Tibial nerve (tissue), 4 donors: ENCODE results near the gene GPHN. TPM values are rescaled to one million over a fixed set of nuclear protein-coding genes. Genes with fewer than 3 reads are reported as not detected.
"Not testable (repeated sequence)": the region's sequence is repeated elsewhere in the genome, so short reads cannot be mapped to it uniquely, and the experiment has no call there.

ENCODE experiments used
- DNase-seq, 2 donors: peaks; one replicate each; pipeline ENCODE4 v3.0.0-alpha.2; 2019; ENCODE audit warnings: low spot score in 2 of 2
- H3K27ac ChIP-seq, 4 donors: fragments of 200-600 bp; sonication (generic) in 3 of 4; one replicate each; pipeline ENCODE4 v1.5.1; 2017 to 2019; ENCODE audit warnings: mild to moderate bottlenecking in 1 of 4
- H3K27me3 ChIP-seq, 2 donors: fragments of 200-600 bp; sonication (generic) in 1 of 2; one replicate each; pipeline versions ENCODE4 v1.5.1 to v1.6.0; 2017 to 2019
- H3K36me3 ChIP-seq, 3 donors: fragments of 200-600 bp; sonication (generic); one replicate each; pipeline ENCODE4 v1.5.1; 2018 to 2019
- H3K4me1 ChIP-seq, 4 donors: fragments of 200-600 bp; sonication (generic) in 3 of 4; one replicate each; pipeline ENCODE4 v1.5.1; 2017 to 2019
- H3K4me3 ChIP-seq, 4 donors: fragments of 200-600 bp; sonication (generic) in 3 of 4; one replicate each; pipeline ENCODE4 v1.5.1; 2017 to 2019; ENCODE audit warnings: mild to moderate bottlenecking in 1 of 4, moderate library complexity in 1 of 4
- H3K9me3 ChIP-seq, 4 donors: fragments of 200-600 bp; sonication (generic) in 3 of 4; one replicate each; pipeline ENCODE4 v1.5.1; 2017 to 2019
- CTCF ChIP-seq, 5 experiments: fragments of 200-600 bp in 3 of 5; fragments of 450-650 bp in 2 of 5; sonication (generic) in 3 of 5; IDR thresholded peaks; one replicate each; pipeline ENCODE4 v1.5.1; 2016 to 2019; ENCODE audit warnings: antibody characterized with exemption in 5 of 5, mild to moderate bottlenecking in 3 of 5, moderate library complexity in 2 of 5
- EP300 ChIP-seq, 2 donors: sonication (generic); formaldehyde crosslinking; IDR thresholded peaks; one replicate each; pipeline ENCODE4 v1.6.1; 2017; ENCODE audit warnings: antibody characterized with exemption in 2 of 2, mild to moderate bottlenecking in 1 of 2
- POLR2A ChIP-seq, 2 donors: fragments of 450-650 bp; IDR thresholded peaks; one replicate each; pipeline ENCODE4 v1.6.1; 2017; ENCODE audit warnings: antibody characterized with exemption in 2 of 2, mild to moderate bottlenecking in 2 of 2, moderate library complexity in 2 of 2
- WGBS, 2 donors: methylation state at CpG; one replicate each; pipeline ENCODE4 v1.1.5; 2018; 5-methylcytosine and 5-hydroxymethylcytosine counted together
- total RNA-seq, 4 donors: library from RNA; depleted of rRNA; stranded (reverse); fragments of >200 nt; gene quantifications; one replicate each; pipeline ENCODE4 v1.1.0, GENCODE V29; 2016

GPHN gene
- total RNA-seq, 4 donors from 2014 or later, result 16.3 to 73.0 (median 36.8) TPM

- TF ChIP-seq POLR2A (IDR thresholded peaks at IDR 0.05) (no peak), EP300 (IDR thresholded peaks at IDR 0.05) (no peak), CTCF (IDR thresholded peaks at IDR 0.05) (no peak)
- peak overlapping the region in 3 of 4 donors; percentile 15 to 58 (median 40) for H3K27ac ChIP-seq
- no peaks in the 10 kb centered on the region for H3K36me3 ChIP-seq
- H3K4me1 ChIP-seq, result no peaks in the 10 kb centered on the region
- peaks cover 0 to 4% (median 0%) of the 10 kb centered on the region in 4 donors for H3K9me3 ChIP-seq
- WGBS, 2 donors, result 43 to 44% methylated on average over 2 of the region's 2 CpGs
- peak overlapping the region in 1 of 4 donors; percentile 4 for H3K4me3 ChIP-seq
- DNase-seq, result no peak
- H3K27me3 ChIP-seq, result no peaks in the 10 kb centered on the region
Measured at GRCh38 chr14:66824251-66824650, 316.3 kb downstream of the GPHN start.

GRCh38 chr14:66827182-66827581 is 319.2 kb downstream of the GPHN start:
- 84 to 93% methylated on average over 5 of the region's 5 CpGs for WGBS, 2 donors
- Histone ChIP-seq H3K27me3 (no peaks in the 10 kb centered on the region), H3K9me3 (peaks cover 0 to under 1% (median 0%) of the 10 kb centered on the region in 4 donors), H3K4me3 (no peak overlapping the region), H3K4me1 (no peaks in the 10 kb centered on the region), H3K36me3 (no peaks in the 10 kb centered on the region), H3K27ac (no peak overlapping the region)
- TF ChIP-seq POLR2A (IDR thresholded peaks at IDR 0.05) (no peak), CTCF (IDR thresholded peaks at IDR 0.05) (no peak), EP300 (IDR thresholded peaks at IDR 0.05) (no peak)
- DNase-seq, result no peak

- H3K27ac ChIP-seq, result no peak overlapping the region
- no peaks in the 10 kb centered on the region for H3K36me3 ChIP-seq
- no peaks in the 10 kb centered on the region for H3K27me3 ChIP-seq
- no peak overlapping the region for H3K4me3 ChIP-seq
- no peaks in the 10 kb centered on the region for H3K9me3 ChIP-seq
- H3K4me1 ChIP-seq, result no peaks in the 10 kb centered on the region
- TF ChIP-seq EP300 (IDR thresholded peaks at IDR 0.05) (no peak), CTCF (IDR thresholded peaks at IDR 0.05) (no peak), POLR2A (IDR thresholded peaks at IDR 0.05) (no peak)
- DNase-seq, result no peak
- WGBS, 2 donors, result 92 to 94% methylated on average over 1 of the region's 1 CpG
Measured at GRCh38 chr14:66831173-66831572, 323.2 kb downstream of the GPHN start.

GRCh38 chr14:66833816-66834215 is 325.9 kb downstream of the GPHN start:
- no peak overlapping the region for H3K4me3 ChIP-seq
- no peaks in the 10 kb centered on the region for H3K27me3 ChIP-seq
- no peaks in the 10 kb centered on the region for H3K9me3 ChIP-seq
- H3K36me3 ChIP-seq, result no peaks in the 10 kb centered on the region
- no peak overlapping the region for H3K27ac ChIP-seq
- TF ChIP-seq EP300 (IDR thresholded peaks at IDR 0.05) (no peak), POLR2A (IDR thresholded peaks at IDR 0.05) (no peak), CTCF (IDR thresholded peaks at IDR 0.05) (no peak)
- no peaks in the 10 kb centered on the region for H3K4me1 ChIP-seq
- WGBS, 2 donors, result 76 to 81% methylated on average over 2 of the region's 2 CpGs
- no peak for DNase-seq

GRCh38 chr14:66837436-66837835 is 329.5 kb downstream of the GPHN start:
- WGBS, 2 donors, result 94 to 100% methylated on average over 2 of the region's 2 CpGs
- not testable (repeated sequence) for H3K9me3 ChIP-seq, H3K27me3 ChIP-seq, H3K4me1 ChIP-seq, H3K4me3 ChIP-seq, H3K27ac ChIP-seq, DNase-seq, H3K36me3 ChIP-seq

GRCh38 chr14:66842911-66843512 is 335.1 kb downstream of the GPHN start:
- no peak overlapping the region for H3K4me3 ChIP-seq
- H3K36me3 ChIP-seq, result no peaks in the 10 kb centered on the region
- 89 to 91% methylated on average over 1 of the region's 1 CpG for WGBS, 2 donors
- H3K27me3 ChIP-seq, result no peaks in the 10 kb centered on the region
- no peaks in the 10 kb centered on the region for H3K9me3 ChIP-seq
- no peak overlapping the region for H3K27ac ChIP-seq
- no peak for TF ChIP-seq EP300 (IDR thresholded peaks at IDR 0.05)
- TF ChIP-seq POLR2A (IDR thresholded peaks at IDR 0.05), result no peak
- no peak for TF ChIP-seq CTCF (IDR thresholded peaks at IDR 0.05)
- no peaks in the 10 kb centered on the region for H3K4me1 ChIP-seq
- no peak for DNase-seq
